ENCODE data around the gene FAM167B. TPM values are rescaled to one million over a fixed set of nuclear protein-coding genes. Genes with fewer than 3 reads are reported as not detected.

FAM167B gene
- total and polyA plus RNA-seq, 9 donors, result 1.5 to 7.8 (median 3.2) TPM; not detected in 1

GRCh38 chr1:32263744-32264143 lies 16.7 kb downstream of the FAM167B start:
- H3K36me3 ChIP-seq, result no peaks in the 10 kb centered on the region
- TF ChIP-seq EP300 (IDR thresholded peaks at IDR 0.05) (no peak), POLR2A (IDR thresholded peaks at IDR 0.05) (no peak)
- H3K4me1 ChIP-seq (ENCODE audit: insufficient read depth), result no peaks in the 10 kb centered on the region
- no peak overlapping the region for H3K4me3 ChIP-seq
- WGBS, 3 donors, result 91 to 95% (median 94%) methylated on average over 4 of the region's 4 CpGs
- H3K27me3 ChIP-seq, result no peaks in the 10 kb centered on the region
- H3K27ac ChIP-seq, result no peak overlapping the region
- intact Hi-C loops (cut with DNase I), result no loop called here
- no peak for DNase-seq
- H3K9me3 ChIP-seq, result no peaks in the 10 kb centered on the region

GRCh38 chr1:32265846-32266245 lies 18.8 kb downstream of the FAM167B start:
- WGBS, 3 donors, result 89 to 93% (median 92%) methylated on average over 9 of the region's 9 CpGs
- TF ChIP-seq POLR2A (IDR thresholded peaks at IDR 0.05) (no peak), EP300 (IDR thresholded peaks at IDR 0.05) (no peak), CTCF (IDR thresholded peaks at IDR 0.05) (no peak)

GRCh38 chr1:32266921-32267591 lies 20.0 kb downstream of the FAM167B start:
- no peaks in the 10 kb centered on the region for H3K4me1 ChIP-seq (ENCODE audit: insufficient read depth)
- H3K27ac ChIP-seq, result no peak overlapping the region
- no peak for DNase-seq
- no peak overlapping the region for H3K4me3 ChIP-seq
- no peaks in the 10 kb centered on the region for H3K36me3 ChIP-seq
- TF ChIP-seq POLR2A (IDR thresholded peaks at IDR 0.05), result no peak
- no peak for TF ChIP-seq CTCF (IDR thresholded peaks at IDR 0.05)
- intact Hi-C loops (cut with DNase I), result no loop called here
- 34 to 54% (median 37%) methylated on average over 7 of the region's 7 CpGs for WGBS, 3 donors
- H3K27me3 ChIP-seq, result no peaks in the 10 kb centered on the region
- no peaks in the 10 kb centered on the region for H3K9me3 ChIP-seq

More at GRCh38 chr1:32265846-32266245, 18.8 kb downstream of the FAM167B start:
- no peak for DNase-seq
- Histone ChIP-seq H3K9me3 (no peaks in the 10 kb centered on the region), H3K4me3 (no peak overlapping the region), H3K4me1 (ENCODE audit: insufficient read depth) (no peaks in the 10 kb centered on the region), H3K36me3 (no peaks in the 10 kb centered on the region), H3K27ac (no peak overlapping the region), H3K27me3 (no peaks in the 10 kb centered on the region)
- intact Hi-C loops (cut with DNase I), result no loop called here

DNA sequence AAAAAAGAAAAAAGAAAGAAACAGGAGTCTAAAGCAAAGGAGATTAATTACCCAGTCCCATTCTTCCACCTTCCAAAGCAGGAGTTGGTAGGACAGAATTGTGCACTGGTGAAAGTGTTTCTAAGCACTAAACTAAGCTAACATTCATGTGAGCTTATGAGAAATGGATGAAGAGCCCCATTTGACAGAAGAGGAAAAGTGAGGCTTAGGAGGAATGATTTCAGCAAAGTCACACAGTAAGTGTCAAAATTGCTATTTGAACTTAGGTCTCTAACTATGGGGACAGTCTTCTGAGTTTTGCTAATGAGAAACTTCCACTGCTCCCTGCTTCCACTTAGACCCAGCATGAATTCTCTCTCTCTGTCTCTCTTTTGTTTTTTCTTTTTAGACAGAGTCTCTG lies 22.7 kb downstream of the FAM167B start:
- Histone ChIP-seq H3K9me3 (no peaks in the 10 kb centered on the region), H3K4me3 (no peak overlapping the region), H3K4me1 (ENCODE audit: insufficient read depth) (no peaks in the 10 kb centered on the region), H3K36me3 (no peaks in the 10 kb centered on the region), H3K27ac (no peak overlapping the region), H3K27me3 (no peaks in the 10 kb centered on the region)
- TF ChIP-seq POLR2A (IDR thresholded peaks at IDR 0.05), result no peak
- no peak for TF ChIP-seq EP300 (IDR thresholded peaks at IDR 0.05)
- no peak for TF ChIP-seq CTCF (IDR thresholded peaks at IDR 0.05)
- DNase-seq, result no peak
- intact Hi-C loops (cut with DNase I), result no loop called here

GRCh38 chr1:32272557-32273390 lies 25.8 kb downstream of the FAM167B start:
- no peaks in the 10 kb centered on the region for H3K27me3 ChIP-seq
- no peaks in the 10 kb centered on the region for H3K9me3 ChIP-seq
- intact Hi-C loops (cut with DNase I), result no loop called here
- no peaks in the 10 kb centered on the region for H3K36me3 ChIP-seq
- TF ChIP-seq CTCF (IDR thresholded peaks at IDR 0.05) (no peak), EP300 (IDR thresholded peaks at IDR 0.05) (no peak), POLR2A (IDR thresholded peaks at IDR 0.05) (no peak)
- WGBS, 3 donors, result 52 to 59% (median 56%) methylated on average over 7 of the region's 7 CpGs
- H3K4me1 ChIP-seq (ENCODE audit: insufficient read depth), result no peaks in the 10 kb centered on the region
- no peak overlapping the region for H3K4me3 ChIP-seq
- DNase-seq, result no peak
- no peak overlapping the region for H3K27ac ChIP-seq

Data from ovary (tissue), 9 donors.